ENCODE measurements around the gene MYH10.

MYH10 gene

DNA sequence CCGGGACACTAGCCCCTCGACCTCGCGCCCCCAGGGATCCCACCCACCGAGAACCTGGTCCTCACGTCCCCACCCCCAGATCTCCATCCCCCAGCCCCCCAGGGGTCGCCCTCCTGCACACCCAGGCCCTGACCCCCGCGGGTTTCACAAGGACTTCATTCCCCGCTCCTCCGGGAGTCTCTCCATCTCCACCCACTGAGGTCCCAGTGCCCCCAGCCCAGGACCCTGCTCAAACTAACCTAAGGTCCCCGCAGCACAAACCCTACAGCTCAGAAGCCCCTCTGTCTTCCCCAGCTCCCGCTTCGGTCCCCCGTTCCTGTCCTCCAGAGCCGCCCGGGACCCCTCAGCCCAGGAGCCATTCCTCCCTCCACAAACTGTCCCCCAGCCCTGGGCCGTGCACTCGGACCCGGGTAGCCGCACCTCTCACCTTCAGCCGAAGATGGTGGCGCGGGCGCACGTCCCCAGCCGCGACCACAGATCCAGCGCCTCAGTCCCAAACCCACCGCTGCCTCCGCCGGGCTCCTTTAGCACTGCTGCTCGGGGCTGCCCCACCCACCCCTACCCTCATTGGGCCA is at the start of gene MYH10:
TSS of gene MYH10 (minus strand) at position 499 of the 575 bp plus-strand sequence. CDS start 7,479 bp downstream, outside the sequence.
- peaks cover 3% of the 10 kb centered on the region; the same call in 1 of the 2 replicates for H3F3A ChIP-seq (ENCODE audit: insufficient read depth, low read length)
- H3K27me3 ChIP-seq (ENCODE audit: insufficient read depth, low read length): no peaks in the 10 kb centered on the region
- no peaks in the 10 kb centered on the region for H3K9me3 ChIP-seq (ENCODE audit: low read length)
- H3K4me2 ChIP-seq (ENCODE audit: low read length): peak within 1 kb of the TSS; percentile 94
- no peaks in the 10 kb centered on the region for H3K79me2 ChIP-seq (ENCODE audit: insufficient read depth, low read length)
- H2AFZ ChIP-seq (ENCODE audit: low read length): peak within 1 kb of the TSS; percentile 92; the same call in 1 of the 2 replicates
- H3K36me3 ChIP-seq (ENCODE audit: insufficient read depth, low read length): no peaks in the 10 kb centered on the region
- no peak within 1 kb of the TSS for H3K27ac ChIP-seq (ENCODE audit: low read depth, low read length, poor library complexity, severe bottlenecking)
- no peaks in the 10 kb centered on the region for H4K20me1 ChIP-seq (ENCODE audit: insufficient read depth, low read length)
- H3K4me3 ChIP-seq (ENCODE audit: low read depth, low read length, poor library complexity, severe bottlenecking): peak within 1 kb of the TSS; percentile 98
- H3K9ac ChIP-seq (ENCODE audit: low read length): peak within 1 kb of the TSS; percentile 96
- peaks cover 13% of the 10 kb centered on the region for H3K4me1 ChIP-seq (ENCODE audit: insufficient read depth, low read length, severe bottlenecking)
- no peak for TF ChIP-seq EZH2 (IDR thresholded peaks at IDR 0.05; ENCODE audit: borderline replicate concordance, low read length)
- TF ChIP-seq CTCF (IDR thresholded peaks at IDR 0.05; ENCODE audit: low read length): no peak
- H3K9me2 ChIP-seq (ENCODE audit: low read depth, low read length): no peaks in the 10 kb centered on the region

- Histone ChIP-seq H4K20me1 (ENCODE audit: insufficient read depth, low read length) (no peaks in the 10 kb centered on the region), H3K9me2 (ENCODE audit: low read depth, low read length) (no peaks in the 10 kb centered on the region), H3K4me1 (ENCODE audit: insufficient read depth, low read length, severe bottlenecking) (no peaks in the 10 kb centered on the region), H3K27ac (ENCODE audit: low read depth, low read length, poor library complexity, severe bottlenecking) (no peak overlapping the region), H3K9me3 (ENCODE audit: low read length) (peaks cover 8% of the 10 kb centered on the region; the same call in 1 of the 2 replicates), H3K9ac (ENCODE audit: low read length) (no peak overlapping the region), H3F3A (ENCODE audit: insufficient read depth, low read length) (no peaks in the 10 kb centered on the region), H3K4me3 (ENCODE audit: low read depth, low read length, poor library complexity, severe bottlenecking) (no peak overlapping the region), H2AFZ (ENCODE audit: low read length) (no peak overlapping the region), H3K79me2 (ENCODE audit: insufficient read depth, low read length) (no peaks in the 10 kb centered on the region), H3K36me3 (ENCODE audit: insufficient read depth, low read length) (no peaks in the 10 kb centered on the region; the same call in 1 of the 2 replicates), H3K4me2 (ENCODE audit: low read length) (no peak overlapping the region), H3K27me3 (ENCODE audit: insufficient read depth, low read length) (peaks cover 3% of the 10 kb centered on the region; the same call in 1 of the 2 replicates)
- TF ChIP-seq EZH2 (IDR thresholded peaks at IDR 0.05; ENCODE audit: borderline replicate concordance, low read length) (no peak), CTCF (IDR thresholded peaks at IDR 0.05; ENCODE audit: low read length) (no peak)
These were observed 48.6 kb upstream of the MYH10 start for GRCh38 chr17:8679126-8679525.

DNA sequence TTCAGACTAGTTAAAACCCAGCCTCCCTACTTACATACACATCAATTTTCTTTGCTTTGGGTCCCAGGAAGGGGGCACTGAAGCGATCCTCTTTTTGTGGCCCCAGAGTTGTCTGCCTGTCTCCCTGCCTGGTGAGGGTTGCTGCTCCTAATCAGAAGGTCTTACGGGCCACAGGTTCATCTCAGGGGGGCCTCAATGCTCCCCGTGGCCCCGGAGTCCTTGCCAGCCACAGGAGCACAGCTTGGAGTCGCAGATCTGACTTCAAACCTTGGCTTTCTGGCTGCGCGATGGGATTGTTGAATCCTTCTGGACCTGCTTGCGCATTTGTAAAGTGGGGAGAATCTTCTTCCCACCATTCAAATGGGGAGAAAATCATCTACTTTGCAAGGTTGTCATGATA is 44.8 kb upstream of the MYH10 start:
- Histone ChIP-seq H3K27me3 (ENCODE audit: insufficient read depth, low read length) (peaks cover 3% of the 10 kb centered on the region; the same call in 1 of the 2 replicates), H3K9me3 (ENCODE audit: low read length) (peaks cover 8% of the 10 kb centered on the region; the same call in 1 of the 2 replicates), H3K4me2 (ENCODE audit: low read length) (no peak overlapping the region), H3F3A (ENCODE audit: insufficient read depth, low read length) (no peaks in the 10 kb centered on the region), H2AFZ (ENCODE audit: low read length) (no peak overlapping the region), H3K36me3 (ENCODE audit: insufficient read depth, low read length) (no peaks in the 10 kb centered on the region; the same call in 1 of the 2 replicates), H4K20me1 (ENCODE audit: insufficient read depth, low read length) (no peaks in the 10 kb centered on the region), H3K4me1 (ENCODE audit: insufficient read depth, low read length, severe bottlenecking) (no peaks in the 10 kb centered on the region), H3K27ac (ENCODE audit: low read depth, low read length, poor library complexity, severe bottlenecking) (no peak overlapping the region), H3K4me3 (ENCODE audit: low read depth, low read length, poor library complexity, severe bottlenecking) (no peak overlapping the region), H3K9ac (ENCODE audit: low read length) (no peak overlapping the region), H3K79me2 (ENCODE audit: insufficient read depth, low read length) (no peaks in the 10 kb centered on the region), H3K9me2 (ENCODE audit: low read depth, low read length) (no peaks in the 10 kb centered on the region)
- no peak for TF ChIP-seq EZH2 (IDR thresholded peaks at IDR 0.05; ENCODE audit: borderline replicate concordance, low read length)
- TF ChIP-seq CTCF (IDR thresholded peaks at IDR 0.05; ENCODE audit: low read length): no peak

All from OCI-LY1 (cell line).